Kidney epithelial cell (primary cell): ENCODE data around the gene PIP4K2C. TPM values are rescaled to one million over a fixed set of nuclear protein-coding genes. Genes with fewer than 3 reads are reported as not detected.

Source experiments
- DNase-seq: peaks from one replicate; pipeline ENCODE4 v3.0.0-alpha.2; 2010; ENCODE audit warnings: low read depth
- H3K27me3 ChIP-seq: 2 replicates; pipeline ENCODE4 v1.6.0; 2011; ENCODE audit warnings: low read length; ENCODE audit not compliant: control insufficient read depth, insufficient read depth
- H3K36me3 ChIP-seq: 2 replicates; pipeline ENCODE4 v1.5.1; 2011; ENCODE audit warnings: low read length; ENCODE audit not compliant: control insufficient read depth, insufficient read depth
- H3K4me3 ChIP-seq: 2 replicates; pipeline ENCODE4 v1.5.1; 2011; ENCODE audit warnings: low read depth, mild to moderate bottlenecking, control low read depth, low read length
- CTCF ChIP-seq: IDR thresholded peaks from 2 replicates; pipeline ENCODE4 v1.5.1; 2011; ENCODE audit warnings: mild to moderate bottlenecking, moderate library complexity, low read length, control low read depth, inconsistent platforms; ENCODE audit not compliant: insufficient read depth, poor library complexity, severe bottlenecking
- total RNA-seq: library from RNA; depleted of rRNA; stranded (reverse); fragments of >200 nt; gene quantifications from 2 replicates; pipeline ENCODE4 v1.2.3, GENCODE V29; 2015

PIP4K2C gene
- total RNA-seq, 1 donor from 2014 or later: 105 TPM

GRCh38 chr12:57550641-57551549 is 40.1 kb upstream of the PIP4K2C start:
- peaks cover 8% of the 10 kb centered on the region for H3K27me3 ChIP-seq
- H3K4me3 ChIP-seq: peak overlapping the region; percentile 72
- H3K36me3 ChIP-seq: no peaks in the 10 kb centered on the region
- DNase-seq: no peak
- no peak for TF ChIP-seq CTCF

DNA sequence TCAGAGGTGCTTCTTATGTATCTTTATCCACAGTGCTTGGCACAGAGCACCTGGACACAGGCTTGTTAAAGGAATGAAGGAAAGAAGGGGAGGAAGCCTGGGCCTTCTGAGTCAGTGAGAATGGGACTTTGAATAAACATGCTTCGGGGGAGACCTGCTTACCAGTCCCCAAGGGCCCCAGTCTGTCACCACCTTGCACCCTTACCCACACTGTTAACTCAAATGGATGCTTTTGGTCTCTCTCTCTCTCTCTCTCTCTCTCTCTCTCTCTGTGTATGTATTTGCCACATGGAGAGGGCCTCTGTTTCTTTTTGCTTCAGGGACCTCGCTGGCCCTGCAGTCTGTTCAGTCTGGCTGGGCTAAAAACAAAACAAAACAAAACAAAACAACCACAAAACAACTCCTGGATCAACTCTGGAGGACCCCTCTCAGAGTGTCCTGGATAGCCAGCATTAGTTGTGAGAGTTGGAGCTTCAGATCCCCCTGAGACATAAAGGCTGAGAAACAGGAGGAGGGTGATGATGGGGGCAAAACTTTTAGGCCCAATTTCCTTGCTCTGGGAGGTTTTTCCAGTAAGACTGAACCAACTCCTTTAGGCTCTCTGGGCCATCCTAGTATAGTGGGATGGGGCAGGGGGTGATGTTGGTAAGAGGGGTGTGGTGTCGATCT is 39.2 kb upstream of the PIP4K2C start:
- no peak for TF ChIP-seq CTCF
- DNase-seq: no peak
- no peaks in the 10 kb centered on the region for H3K36me3 ChIP-seq
- H3K27me3 ChIP-seq: peaks cover 8% of the 10 kb centered on the region
- no peak overlapping the region for H3K4me3 ChIP-seq

- peaks cover 8% of the 10 kb centered on the region for H3K27me3 ChIP-seq
- TF ChIP-seq CTCF: no peak
- no peak overlapping the region for H3K4me3 ChIP-seq
- no peaks in the 10 kb centered on the region for H3K36me3 ChIP-seq
- DNase-seq: no peak
Observed at GRCh38 chr12:57552306-57552651, 38.7 kb upstream of the PIP4K2C start.

- no peak overlapping the region for H3K4me3 ChIP-seq
- no peak for TF ChIP-seq CTCF
- no peak for DNase-seq
- H3K36me3 ChIP-seq: no peaks in the 10 kb centered on the region
- H3K27me3 ChIP-seq: peaks cover 8% of the 10 kb centered on the region
Observed at GRCh38 chr12:57552835-57553313, 38.1 kb upstream of the PIP4K2C start.

- TF ChIP-seq CTCF: no peak
- no peak for DNase-seq
- H3K36me3 ChIP-seq: no peaks in the 10 kb centered on the region
- no peak overlapping the region for H3K4me3 ChIP-seq
- peaks cover 6% of the 10 kb centered on the region for H3K27me3 ChIP-seq
Observed at GRCh38 chr12:57553343-57554202, 37.4 kb upstream of the PIP4K2C start.
